Measurements from ENCODE around the gene MINDY2.
"Not testable (repeated sequence)": the region's sequence is repeated elsewhere in the genome, so short reads cannot be mapped to it uniquely, and the experiment has no call there.

MINDY2 gene

GRCh38 chr15:58758141-58758540, 13.0 kb upstream of the MINDY2 start:
- no peaks in the 10 kb centered on the region for H3K27me3 ChIP-seq (ENCODE audit: control insufficient read depth, insufficient read depth, low read length)
- no peaks in the 10 kb centered on the region for H3K9me3 ChIP-seq (ENCODE audit: control insufficient read depth, insufficient read depth, low read length)
- H3K4me1 ChIP-seq (ENCODE audit: control insufficient read depth, insufficient read depth, low read length) = no peaks in the 10 kb centered on the region
- no peak overlapping the region for H3K4me3 ChIP-seq (ENCODE audit: low read depth, low read length)
- no peak overlapping the region for H3K9ac ChIP-seq (ENCODE audit: low read depth, low read length)
- no peak overlapping the region for H3K27ac ChIP-seq (ENCODE audit: low read depth, low read length)
- H3K36me3 ChIP-seq (ENCODE audit: control insufficient read depth, insufficient read depth, low read length) = no peaks in the 10 kb centered on the region

GRCh38 chr15:58760385-58761009, 10.6 kb upstream of the MINDY2 start:
- no peak overlapping the region for H3K4me3 ChIP-seq (ENCODE audit: low read depth, low read length)
- no peaks in the 10 kb centered on the region for H3K9me3 ChIP-seq (ENCODE audit: control insufficient read depth, insufficient read depth, low read length)
- H3K27ac ChIP-seq (ENCODE audit: low read depth, low read length) = no peak overlapping the region
- H3K4me1 ChIP-seq (ENCODE audit: control insufficient read depth, insufficient read depth, low read length) = no peaks in the 10 kb centered on the region
- H3K9ac ChIP-seq (ENCODE audit: low read depth, low read length) = no peak overlapping the region
- no peaks in the 10 kb centered on the region for H3K27me3 ChIP-seq (ENCODE audit: control insufficient read depth, insufficient read depth, low read length)
- no peaks in the 10 kb centered on the region for H3K36me3 ChIP-seq (ENCODE audit: control insufficient read depth, insufficient read depth, low read length)

GRCh38 chr15:58761010-58761388, 10.1 kb upstream of the MINDY2 start:
- H3K4me3 ChIP-seq (ENCODE audit: low read depth, low read length) = no peak overlapping the region
- no peaks in the 10 kb centered on the region for H3K9me3 ChIP-seq (ENCODE audit: control insufficient read depth, insufficient read depth, low read length)
- no peak overlapping the region for H3K27ac ChIP-seq (ENCODE audit: low read depth, low read length)
- no peaks in the 10 kb centered on the region for H3K4me1 ChIP-seq (ENCODE audit: control insufficient read depth, insufficient read depth, low read length)
- H3K36me3 ChIP-seq (ENCODE audit: control insufficient read depth, insufficient read depth, low read length) = no peaks in the 10 kb centered on the region
- no peaks in the 10 kb centered on the region for H3K27me3 ChIP-seq (ENCODE audit: control insufficient read depth, insufficient read depth, low read length)
- H3K9ac ChIP-seq (ENCODE audit: low read depth, low read length) = no peak overlapping the region

- no peak overlapping the region for H3K4me3 ChIP-seq (ENCODE audit: low read depth, low read length)
- no peak overlapping the region for H3K9ac ChIP-seq (ENCODE audit: low read depth, low read length)
- H3K4me1 ChIP-seq (ENCODE audit: control insufficient read depth, insufficient read depth, low read length) = no peaks in the 10 kb centered on the region
- no peaks in the 10 kb centered on the region for H3K36me3 ChIP-seq (ENCODE audit: control insufficient read depth, insufficient read depth, low read length)
- no peaks in the 10 kb centered on the region for H3K27me3 ChIP-seq (ENCODE audit: control insufficient read depth, insufficient read depth, low read length)
- H3K9me3 ChIP-seq (ENCODE audit: control insufficient read depth, insufficient read depth, low read length) = no peaks in the 10 kb centered on the region
- H3K27ac ChIP-seq (ENCODE audit: low read depth, low read length) = no peak overlapping the region
Measured at GRCh38 chr15:58762285-58762684, 8.8 kb upstream of the MINDY2 start.

GRCh38 chr15:58762731-58763130, 8.4 kb upstream of the MINDY2 start:
- Histone ChIP-seq H3K36me3 (ENCODE audit: control insufficient read depth, insufficient read depth, low read length) (no peaks in the 10 kb centered on the region), H3K27ac (ENCODE audit: low read depth, low read length) (no peak overlapping the region), H3K9me3 (ENCODE audit: control insufficient read depth, insufficient read depth, low read length) (no peaks in the 10 kb centered on the region), H3K4me3 (ENCODE audit: low read depth, low read length) (no peak overlapping the region), H3K4me1 (ENCODE audit: control insufficient read depth, insufficient read depth, low read length) (no peaks in the 10 kb centered on the region), H3K27me3 (ENCODE audit: control insufficient read depth, insufficient read depth, low read length) (no peaks in the 10 kb centered on the region), H3K9ac (ENCODE audit: low read depth, low read length) (no peak overlapping the region)

- Histone ChIP-seq H3K4me3 (ENCODE audit: low read depth, low read length) (no peak overlapping the region), H3K36me3 (ENCODE audit: control insufficient read depth, insufficient read depth, low read length) (no peaks in the 10 kb centered on the region), H3K9ac (ENCODE audit: low read depth, low read length) (no peak overlapping the region), H3K9me3 (ENCODE audit: control insufficient read depth, insufficient read depth, low read length) (no peaks in the 10 kb centered on the region), H3K27ac (ENCODE audit: low read depth, low read length) (no peak overlapping the region), H3K4me1 (ENCODE audit: control insufficient read depth, insufficient read depth, low read length) (no peaks in the 10 kb centered on the region), H3K27me3 (ENCODE audit: control insufficient read depth, insufficient read depth, low read length) (no peaks in the 10 kb centered on the region)
Measured at GRCh38 chr15:58764468-58764867, 6.6 kb upstream of the MINDY2 start.

- H3K27me3 ChIP-seq (ENCODE audit: control insufficient read depth, insufficient read depth, low read length) = no peaks in the 10 kb centered on the region
- H3K27ac ChIP-seq (ENCODE audit: low read depth, low read length) = no peak overlapping the region
- no peaks in the 10 kb centered on the region for H3K9me3 ChIP-seq (ENCODE audit: control insufficient read depth, insufficient read depth, low read length)
- peaks cover 8% of the 10 kb centered on the region for H3K4me1 ChIP-seq (ENCODE audit: control insufficient read depth, insufficient read depth, low read length)
- H3K4me3 ChIP-seq (ENCODE audit: low read depth, low read length) = no peak overlapping the region
- H3K36me3 ChIP-seq (ENCODE audit: control insufficient read depth, insufficient read depth, low read length) = no peaks in the 10 kb centered on the region
- no peak overlapping the region for H3K9ac ChIP-seq (ENCODE audit: low read depth, low read length)
Measured at GRCh38 chr15:58766290-58766689, 4.8 kb upstream of the MINDY2 start.

GRCh38 chr15:58768601-58769004, 2.5 kb upstream of the MINDY2 start:
- H3K4me1 ChIP-seq (ENCODE audit: control insufficient read depth, insufficient read depth, low read length) = peaks cover 20% of the 10 kb centered on the region
- not testable (repeated sequence) for H3K9ac ChIP-seq (ENCODE audit: low read depth, low read length); H3K9me3 ChIP-seq (ENCODE audit: control insufficient read depth, insufficient read depth, low read length); H3K27me3 ChIP-seq (ENCODE audit: control insufficient read depth, insufficient read depth, low read length); H3K36me3 ChIP-seq (ENCODE audit: control insufficient read depth, insufficient read depth, low read length); H3K27ac ChIP-seq (ENCODE audit: low read depth, low read length); H3K4me3 ChIP-seq (ENCODE audit: low read depth, low read length)

- H3K4me1 ChIP-seq (ENCODE audit: control insufficient read depth, insufficient read depth, low read length) = peaks cover 23% of the 10 kb centered on the region
- H3K27ac ChIP-seq (ENCODE audit: low read depth, low read length) = peak overlapping the region; percentile 94
- H3K36me3 ChIP-seq (ENCODE audit: control insufficient read depth, insufficient read depth, low read length) = no peaks in the 10 kb centered on the region
- H3K9me3 ChIP-seq (ENCODE audit: control insufficient read depth, insufficient read depth, low read length) = no peaks in the 10 kb centered on the region
- no peaks in the 10 kb centered on the region for H3K27me3 ChIP-seq (ENCODE audit: control insufficient read depth, insufficient read depth, low read length)
- H3K4me3 ChIP-seq (ENCODE audit: low read depth, low read length) = peak overlapping the region; percentile 82
- H3K9ac ChIP-seq (ENCODE audit: low read depth, low read length) = peak overlapping the region; percentile 41
Measured at GRCh38 chr15:58770519-58770856, 614 bp upstream of the MINDY2 start.

- Histone ChIP-seq H3K4me3 (ENCODE audit: low read depth, low read length) (peak overlapping the region; percentile 82), H3K27me3 (ENCODE audit: control insufficient read depth, insufficient read depth, low read length) (no peaks in the 10 kb centered on the region), H3K36me3 (ENCODE audit: control insufficient read depth, insufficient read depth, low read length) (no peaks in the 10 kb centered on the region), H3K27ac (ENCODE audit: low read depth, low read length) (peak overlapping the region; percentile 94), H3K4me1 (ENCODE audit: control insufficient read depth, insufficient read depth, low read length) (peaks cover 23% of the 10 kb centered on the region), H3K9me3 (ENCODE audit: control insufficient read depth, insufficient read depth, low read length) (no peaks in the 10 kb centered on the region), H3K9ac (ENCODE audit: low read depth, low read length) (peak overlapping the region; percentile 77; the same call in 1 of the 2 replicates)
Measured at GRCh38 chr15:58771621-58772250, 634 bp downstream of the MINDY2 start.

GRCh38 chr15:58773024-58773423, 1.9 kb downstream of the MINDY2 start:
- Histone ChIP-seq H3K27me3 (ENCODE audit: control insufficient read depth, insufficient read depth, low read length) (no peaks in the 10 kb centered on the region), H3K9me3 (ENCODE audit: control insufficient read depth, insufficient read depth, low read length) (no peaks in the 10 kb centered on the region), H3K27ac (ENCODE audit: low read depth, low read length) (no peak overlapping the region), H3K4me1 (ENCODE audit: control insufficient read depth, insufficient read depth, low read length) (peaks cover 23% of the 10 kb centered on the region), H3K36me3 (ENCODE audit: control insufficient read depth, insufficient read depth, low read length) (no peaks in the 10 kb centered on the region), H3K4me3 (ENCODE audit: low read depth, low read length) (peak overlapping the region; percentile 82), H3K9ac (ENCODE audit: low read depth, low read length) (no peak overlapping the region)
